AML-193 (cell line): ENCODE results near the gene HELZ2.
A peak's percentile ranks its signal among the peaks of the same experiment; 100 is the strongest.
"Not testable (repeated sequence)": the region's sequence is repeated elsewhere in the genome, so short reads cannot be mapped to it uniquely, and the experiment has no call there.

Experiments used
- DNase-seq, 2 experiments: peaks; one replicate each; lab custom pipeline; 2025; lab: John Stamatoyannopoulos, UW

Gene HELZ2

DNA sequence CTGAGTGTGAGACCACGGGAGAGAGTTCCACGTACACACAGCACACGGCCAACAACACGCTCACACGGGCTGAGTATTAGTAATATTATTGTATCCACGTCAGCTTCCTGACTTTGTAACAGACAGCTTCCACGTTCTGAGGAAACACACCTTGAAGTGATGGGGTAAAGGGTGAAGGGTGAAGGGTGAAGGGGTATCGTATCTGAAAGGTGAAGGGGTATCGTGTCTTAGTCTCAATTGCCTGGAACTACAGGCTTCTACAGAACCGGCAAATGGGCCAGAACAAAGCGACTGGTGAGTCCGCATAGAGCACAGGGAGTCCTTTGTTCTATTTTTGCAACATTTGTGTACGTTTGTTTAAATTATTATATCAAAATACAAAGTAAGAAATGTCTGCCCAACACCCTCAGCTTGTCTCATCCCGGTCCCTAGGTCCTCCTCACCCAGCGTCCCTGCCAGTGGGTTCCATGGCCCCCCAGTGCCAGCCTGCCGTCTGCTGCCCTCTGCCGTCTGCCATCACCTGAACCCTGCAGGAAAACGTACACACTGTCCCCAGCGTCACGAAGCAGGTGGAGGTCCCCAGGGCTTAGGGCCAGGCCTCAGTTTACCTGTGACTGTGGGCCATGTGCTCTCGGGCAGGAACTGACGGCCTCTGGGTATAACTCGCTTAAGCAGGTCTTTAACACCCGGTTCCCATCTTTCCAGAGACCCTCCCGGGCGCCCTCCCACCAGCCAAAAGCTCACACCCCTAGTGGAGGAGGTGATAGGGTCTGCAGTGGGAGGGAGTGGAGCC, 4.4 kb upstream of the HELZ2 start:
- no peak for DNase-seq

GRCh38 chr20:63577317-63577894, 3.4 kb upstream of the HELZ2 start:
- no peak for DNase-seq

GRCh38 chr20:63576311-63576710, 2.3 kb upstream of the HELZ2 start:
- DNase-seq, result no peak

- no peak for DNase-seq
These were observed 1.0 kb upstream of the HELZ2 start for GRCh38 chr20:63574829-63575743.

GRCh38 chr20:63573647-63574131, 350 bp downstream of the HELZ2 start:
- no peak for DNase-seq

GRCh38 chr20:63572788-63573646, 1.0 kb downstream of the HELZ2 start:
- DNase-seq, result no peak

DNA sequence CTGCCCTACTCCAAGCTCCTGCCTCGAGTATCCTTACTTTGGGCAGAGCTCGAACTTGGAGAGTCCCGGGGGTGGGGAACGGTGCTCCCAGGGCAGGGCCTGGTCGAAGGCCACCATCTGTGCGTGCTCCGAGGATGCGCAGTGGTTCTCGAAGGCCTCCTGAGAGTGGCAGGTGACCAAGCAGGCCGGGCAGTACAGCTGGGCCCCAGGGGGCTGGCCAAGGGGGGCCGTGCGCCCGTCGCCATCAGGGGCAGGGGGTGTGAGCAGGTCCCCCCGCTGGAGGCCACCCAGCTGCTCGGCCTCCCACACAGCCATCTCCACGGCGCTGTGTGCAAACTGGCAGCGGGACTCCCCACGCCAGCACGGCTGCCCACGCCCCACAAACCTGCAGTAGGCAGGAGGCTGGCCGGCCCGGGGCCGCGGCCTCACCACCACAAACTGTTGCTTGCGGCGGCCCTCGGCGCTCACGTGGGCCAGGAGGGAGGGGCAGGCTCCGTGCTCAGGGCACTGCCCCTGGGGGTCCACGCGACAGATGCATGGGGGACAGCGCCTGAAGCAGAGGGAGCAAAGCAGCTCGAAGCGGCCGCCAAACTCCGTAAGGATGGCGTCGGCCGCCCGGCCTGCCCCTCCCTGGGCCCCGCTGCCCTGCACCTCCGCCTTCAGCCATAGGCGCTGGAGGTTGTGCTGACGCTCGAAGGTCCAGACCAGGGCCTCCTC, 1.8 kb downstream of the HELZ2 start:
- DNase-seq, result no peak

DNA sequence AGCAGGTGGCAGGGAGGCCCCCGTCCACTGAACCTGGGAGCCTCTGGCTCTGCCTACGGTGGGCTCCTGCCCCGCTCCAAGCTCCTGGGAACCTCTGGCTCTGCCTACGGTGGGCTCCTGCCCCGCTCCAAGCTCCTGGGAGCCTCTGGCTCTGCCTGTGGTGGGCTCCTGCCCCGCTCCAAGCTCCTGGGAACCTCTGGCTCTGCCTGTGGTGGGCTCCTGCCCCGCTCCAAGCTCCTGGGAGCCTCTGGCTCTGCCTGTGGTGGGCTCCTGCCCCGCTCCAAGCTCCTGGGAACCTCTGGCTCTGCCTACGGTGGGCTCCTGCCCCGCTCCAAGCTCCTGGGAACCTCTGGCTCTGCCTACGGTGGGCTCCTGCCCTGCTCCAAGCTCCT, 3.0 kb downstream of the HELZ2 start:
- not testable (repeated sequence) for DNase-seq

- DNase-seq, result no peak
These were observed 3.6 kb downstream of the HELZ2 start for GRCh38 chr20:63570281-63571086.

- no peak for DNase-seq
These were observed 4.8 kb downstream of the HELZ2 start for GRCh38 chr20:63568986-63569949.

DNA sequence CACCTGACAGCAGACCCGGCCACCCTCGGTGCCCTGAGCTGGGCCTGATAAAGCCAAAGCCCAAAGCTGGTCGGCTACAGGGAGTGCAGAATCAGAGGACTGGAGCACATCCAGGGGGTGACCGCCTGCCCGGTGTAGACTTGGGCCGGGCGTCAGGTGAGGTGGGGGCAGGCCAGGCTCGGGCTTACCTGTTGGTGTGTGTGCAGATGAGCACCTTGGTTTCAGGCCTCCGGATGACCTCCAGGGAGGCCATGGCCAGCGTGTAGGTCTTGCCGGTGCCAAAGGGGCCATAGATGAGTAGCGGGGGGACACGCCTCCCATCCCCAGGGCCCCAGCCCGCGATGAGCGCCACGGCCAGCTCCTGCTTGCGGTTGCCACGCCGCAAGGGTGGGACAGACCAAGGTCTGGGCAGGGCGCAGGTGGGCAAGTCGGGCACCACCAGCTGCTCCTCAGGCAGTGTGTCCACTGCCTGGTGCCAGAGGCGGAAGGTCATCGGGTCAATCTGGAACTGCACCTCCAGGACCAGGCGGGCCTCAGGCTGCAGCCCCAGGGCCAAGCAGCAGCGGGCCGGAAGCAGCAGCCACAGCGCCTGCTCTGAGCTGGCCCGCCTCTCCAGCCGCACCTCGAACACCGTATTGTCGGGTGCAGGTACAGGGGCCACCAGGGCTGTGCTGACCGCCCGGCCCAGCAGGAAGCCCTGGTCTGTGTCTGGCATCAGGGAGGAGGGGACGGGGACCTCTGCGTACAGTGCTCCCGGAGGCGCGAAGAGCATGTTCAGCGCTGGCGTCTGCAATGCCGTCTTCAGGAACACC, 5.7 kb downstream of the HELZ2 start:
- no peak for DNase-seq

- DNase-seq, result peak; percentile 73 to 77
These were observed 6.5 kb downstream of the HELZ2 start for GRCh38 chr20:63567386-63568169.

- DNase-seq, result no peak
These were observed 7.0 kb downstream of the HELZ2 start for GRCh38 chr20:63567136-63567385.

DNA sequence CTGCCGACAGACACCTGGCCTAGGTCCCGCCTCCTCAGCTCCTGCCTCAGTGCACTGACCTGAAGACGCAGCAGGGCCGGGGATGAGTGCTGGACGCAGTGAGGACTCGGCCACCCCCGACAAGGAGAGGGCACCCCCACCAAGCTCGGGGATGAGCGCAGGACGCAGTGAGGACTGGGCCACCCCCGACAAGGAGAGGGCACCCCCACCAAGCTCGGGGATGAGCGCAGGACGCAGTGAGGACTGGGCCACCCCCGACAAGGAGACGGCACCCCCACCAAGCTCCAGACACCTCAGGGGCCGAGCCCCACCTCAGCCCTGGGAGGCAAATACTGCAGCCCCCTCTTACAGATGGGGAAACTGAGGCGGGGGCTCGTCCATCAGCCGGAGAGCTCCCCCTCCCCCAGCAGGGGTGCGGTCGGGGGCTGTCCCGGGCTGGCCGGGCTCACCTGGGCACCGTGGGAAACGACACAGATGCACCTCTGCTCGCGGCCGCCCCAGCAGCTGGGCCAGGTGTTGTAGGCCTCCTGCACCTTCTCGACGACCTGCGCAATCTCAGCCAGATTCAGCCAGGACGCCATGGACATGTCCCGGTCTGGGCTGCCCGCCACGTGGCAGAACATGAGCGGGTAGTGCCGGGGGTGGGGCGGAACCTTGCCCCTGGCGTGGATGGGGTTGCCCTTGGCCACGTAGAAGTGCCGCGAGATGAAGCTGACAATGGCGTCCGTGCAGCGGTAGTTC, 7.5 kb downstream of the HELZ2 start:
- no peak for DNase-seq

GRCh38 chr20:63565699-63566335, 8.2 kb downstream of the HELZ2 start:
- no peak for DNase-seq

DNA sequence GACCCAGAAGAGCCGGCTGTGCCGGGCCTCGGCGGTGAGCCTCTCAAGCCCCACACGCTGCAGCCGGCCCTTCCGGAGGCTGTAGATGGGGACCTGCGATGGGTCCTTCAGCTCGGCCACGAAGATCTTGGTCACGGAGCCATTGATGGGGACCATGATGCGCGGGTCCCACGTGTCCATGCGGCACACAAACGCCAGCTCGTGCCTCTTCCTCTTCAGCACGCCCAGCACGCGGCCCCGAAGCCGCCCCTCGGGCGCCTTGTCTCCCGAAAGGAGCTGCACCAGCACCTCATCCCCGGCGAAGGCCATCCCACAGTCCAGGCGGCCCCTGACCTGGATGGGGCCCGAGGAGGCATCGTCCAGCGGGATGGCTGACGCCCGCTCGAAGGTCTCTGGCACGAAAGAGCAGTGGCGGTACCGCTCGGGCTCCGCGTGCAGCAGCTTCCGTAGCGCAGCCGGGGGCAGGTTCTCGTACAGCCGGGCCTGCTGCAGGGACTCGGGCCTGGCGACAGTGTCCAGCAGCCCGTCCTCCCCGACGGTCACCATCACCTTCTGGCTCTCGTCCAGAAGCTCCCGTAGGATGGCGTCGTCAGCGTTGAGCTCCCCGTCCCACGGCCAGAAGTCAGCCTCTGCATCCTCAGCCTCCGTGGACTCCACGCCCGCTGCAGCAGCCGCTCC, 8.9 kb downstream of the HELZ2 start:
- DNase-seq, result no peak
